Ishikawa (cell line): Measurements from ENCODE around the gene ASAP2.

Experiments
- CEBPB ChIP-seq: IDR thresholded peaks from 2 replicates; pipeline ENCODE4 v1.6.1; 2012
- CREB1 ChIP-seq: IDR thresholded peaks from 2 replicates; pipeline ENCODE4 v1.6.1; 2012; ENCODE audit warnings: low read depth
- EGR1 ChIP-seq: IDR thresholded peaks from 2 replicates; pipeline ENCODE4 v1.6.1; 2012
- EP300 ChIP-seq: IDR thresholded peaks from 2 replicates; pipeline ENCODE4 v1.6.1; 2012; ENCODE audit warnings: borderline replicate concordance
- FOXM1 ChIP-seq: IDR thresholded peaks from 2 replicates; pipeline ENCODE4 v1.6.1; 2012; ENCODE audit warnings: low read depth, borderline replicate concordance
- NFIC ChIP-seq: IDR thresholded peaks from 2 replicates; pipeline ENCODE4 v1.6.1; 2012
- RAD21 ChIP-seq: IDR thresholded peaks from 2 replicates; pipeline ENCODE4 v1.6.1; 2012; ENCODE audit warnings: low read depth
- TAF1 ChIP-seq: IDR thresholded peaks from 2 replicates; pipeline ENCODE4 v1.6.1; 2012; ENCODE audit warnings: low read depth, mild to moderate bottlenecking
- TCF12 ChIP-seq: IDR thresholded peaks from 2 replicates; pipeline ENCODE4 v1.6.1; 2012; ENCODE audit warnings: low read depth
- TEAD4 ChIP-seq: IDR thresholded peaks from 2 replicates; pipeline ENCODE4 v1.6.1; 2012
- YY1 ChIP-seq: IDR thresholded peaks from 2 replicates; pipeline ENCODE4 v1.6.1; 2012; ENCODE audit warnings: low read depth
- ZBTB7A ChIP-seq: IDR thresholded peaks from 2 replicates; pipeline ENCODE4 v1.6.1; 2012; ENCODE audit warnings: low read depth
- TF ChIP-seq, protein P1 (sequence below): IDR thresholded peaks from 2 replicates; pipeline ENCODE4 v1.6.1; 2012
- TF ChIP-seq, protein P2 (sequence below): IDR thresholded peaks from 2 replicates; pipeline ENCODE4 v1.6.1; 2012
- TF ChIP-seq, protein P3 (sequence below): IDR thresholded peaks from 2 replicates; pipeline ENCODE4 v1.6.1; 2012; ENCODE audit warnings: low read depth, mild to moderate bottlenecking

ASAP2 gene

DNA sequence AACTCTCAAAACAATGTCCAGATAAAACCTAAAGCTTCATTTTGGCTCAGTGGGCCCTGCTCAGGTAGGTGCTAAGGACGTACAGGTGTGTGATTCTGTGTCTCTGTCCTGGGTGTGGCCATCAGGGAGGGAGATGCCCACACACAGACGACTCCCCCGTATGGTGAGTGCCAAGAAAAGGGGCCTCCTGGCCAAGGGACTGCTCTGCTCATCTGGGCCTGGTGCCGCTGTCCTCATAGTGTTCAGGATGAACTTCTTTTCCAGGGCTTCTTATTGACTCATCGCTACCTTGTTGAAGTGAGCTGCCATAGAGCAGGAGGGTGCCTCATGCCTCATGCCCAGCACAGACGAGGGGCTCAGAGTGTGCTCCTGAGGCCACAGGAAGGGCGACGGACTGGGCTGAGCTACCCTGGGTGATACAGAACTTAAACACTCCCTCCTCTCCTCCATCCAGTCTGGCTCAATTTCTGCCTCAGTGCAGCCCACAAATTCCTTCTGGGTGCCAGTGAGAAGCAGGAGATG, 158.9 kb downstream of the ASAP2 start:
- TF ChIP-seq FOXM1 (no peak), RAD21 (no peak)

DNA sequence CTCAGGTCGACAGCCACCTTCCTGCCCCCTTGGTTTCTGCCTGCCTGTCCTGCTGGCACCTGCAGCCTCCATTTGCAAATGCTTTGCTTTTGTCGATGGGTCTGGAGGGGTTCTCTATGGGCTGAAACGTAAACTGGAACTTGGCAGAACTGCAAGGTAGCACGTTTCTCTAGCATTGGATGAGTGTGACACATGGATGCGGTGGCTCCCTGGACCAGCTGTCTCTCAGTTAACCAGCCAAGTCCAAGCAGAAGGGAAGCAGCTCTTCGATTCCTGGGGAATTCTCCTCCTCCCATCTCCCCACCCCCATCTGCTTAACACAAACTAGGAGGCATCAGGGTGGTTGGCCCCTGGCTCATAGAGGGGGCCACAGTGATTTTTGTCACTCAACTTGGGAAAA, 159.4 kb downstream of the ASAP2 start:
- TF ChIP-seq EGR1 (no peak), ZBTB7A (no peak), TEAD4 (no peak), CREB1 (no peak)

DNA sequence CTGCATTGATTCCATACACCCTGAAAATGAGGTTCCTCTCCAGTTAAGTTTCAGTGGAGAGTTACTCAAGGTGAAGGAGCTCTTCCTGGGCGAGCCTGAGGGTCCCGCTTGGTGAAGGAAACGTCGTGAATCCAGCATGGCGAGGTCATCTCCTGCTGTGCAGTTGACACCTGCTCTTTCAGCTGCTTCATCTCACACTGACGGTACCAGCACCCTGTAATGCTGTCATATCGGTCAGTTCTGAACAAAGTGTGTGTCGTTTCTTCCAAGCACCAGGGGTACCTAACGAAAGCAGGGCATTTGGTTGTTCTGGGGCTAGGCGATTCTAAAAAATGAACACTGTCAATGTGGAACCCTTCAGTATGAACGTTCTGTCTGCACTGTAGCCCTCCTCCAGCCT, 164.1 kb downstream of the ASAP2 start:
- TF ChIP-seq RAD21 (no peak), CEBPB (no peak), YY1 (no peak), EGR1 (no peak), TAF1 (no peak), ZBTB7A (no peak), NFIC (no peak), CREB1 (no peak), TEAD4 (no peak), TCF12 (no peak), FOXM1 (no peak), EP300 (no peak)
- TF ChIP-seq, protein P1, sequence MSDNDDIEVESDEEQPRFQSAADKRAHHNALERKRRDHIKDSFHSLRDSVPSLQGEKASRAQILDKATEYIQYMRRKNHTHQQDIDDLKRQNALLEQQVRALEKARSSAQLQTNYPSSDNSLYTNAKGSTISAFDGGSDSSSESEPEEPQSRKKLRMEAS: no peak
- TF ChIP-seq, protein P2, sequence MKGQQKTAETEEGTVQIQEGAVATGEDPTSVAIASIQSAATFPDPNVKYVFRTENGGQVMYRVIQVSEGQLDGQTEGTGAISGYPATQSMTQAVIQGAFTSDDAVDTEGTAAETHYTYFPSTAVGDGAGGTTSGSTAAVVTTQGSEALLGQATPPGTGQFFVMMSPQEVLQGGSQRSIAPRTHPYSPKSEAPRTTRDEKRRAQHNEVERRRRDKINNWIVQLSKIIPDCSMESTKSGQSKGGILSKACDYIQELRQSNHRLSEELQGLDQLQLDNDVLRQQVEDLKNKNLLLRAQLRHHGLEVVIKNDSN: no peak
- TF ChIP-seq, protein P3, sequence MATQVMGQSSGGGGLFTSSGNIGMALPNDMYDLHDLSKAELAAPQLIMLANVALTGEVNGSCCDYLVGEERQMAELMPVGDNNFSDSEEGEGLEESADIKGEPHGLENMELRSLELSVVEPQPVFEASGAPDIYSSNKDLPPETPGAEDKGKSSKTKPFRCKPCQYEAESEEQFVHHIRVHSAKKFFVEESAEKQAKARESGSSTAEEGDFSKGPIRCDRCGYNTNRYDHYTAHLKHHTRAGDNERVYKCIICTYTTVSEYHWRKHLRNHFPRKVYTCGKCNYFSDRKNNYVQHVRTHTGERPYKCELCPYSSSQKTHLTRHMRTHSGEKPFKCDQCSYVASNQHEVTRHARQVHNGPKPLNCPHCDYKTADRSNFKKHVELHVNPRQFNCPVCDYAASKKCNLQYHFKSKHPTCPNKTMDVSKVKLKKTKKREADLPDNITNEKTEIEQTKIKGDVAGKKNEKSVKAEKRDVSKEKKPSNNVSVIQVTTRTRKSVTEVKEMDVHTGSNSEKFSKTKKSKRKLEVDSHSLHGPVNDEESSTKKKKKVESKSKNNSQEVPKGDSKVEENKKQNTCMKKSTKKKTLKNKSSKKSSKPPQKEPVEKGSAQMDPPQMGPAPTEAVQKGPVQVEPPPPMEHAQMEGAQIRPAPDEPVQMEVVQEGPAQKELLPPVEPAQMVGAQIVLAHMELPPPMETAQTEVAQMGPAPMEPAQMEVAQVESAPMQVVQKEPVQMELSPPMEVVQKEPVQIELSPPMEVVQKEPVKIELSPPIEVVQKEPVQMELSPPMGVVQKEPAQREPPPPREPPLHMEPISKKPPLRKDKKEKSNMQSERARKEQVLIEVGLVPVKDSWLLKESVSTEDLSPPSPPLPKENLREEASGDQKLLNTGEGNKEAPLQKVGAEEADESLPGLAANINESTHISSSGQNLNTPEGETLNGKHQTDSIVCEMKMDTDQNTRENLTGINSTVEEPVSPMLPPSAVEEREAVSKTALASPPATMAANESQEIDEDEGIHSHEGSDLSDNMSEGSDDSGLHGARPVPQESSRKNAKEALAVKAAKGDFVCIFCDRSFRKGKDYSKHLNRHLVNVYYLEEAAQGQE: no peak

DNA sequence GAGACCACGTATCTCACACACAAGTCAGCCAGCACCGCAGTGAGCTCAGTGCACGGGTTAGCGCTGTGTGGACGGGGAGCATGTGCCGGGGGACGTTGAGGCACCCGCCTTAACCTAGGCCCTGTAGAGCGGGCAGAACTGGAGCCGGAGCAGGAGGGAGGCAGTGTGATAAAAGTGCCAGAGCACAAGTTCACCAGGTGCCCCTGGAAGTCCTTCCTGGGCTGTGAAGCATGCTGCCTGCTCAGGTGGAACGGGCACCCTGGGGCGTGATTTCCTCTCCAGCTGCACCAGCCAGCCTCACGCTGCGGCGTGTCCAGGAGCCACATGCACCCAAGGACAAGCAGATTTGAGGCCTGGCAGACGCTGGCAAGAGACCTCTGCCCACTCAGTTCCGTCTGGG, 166.4 kb downstream of the ASAP2 start:
- TF ChIP-seq, protein P3: no peak
- TF ChIP-seq TCF12 (peak; percentile 98), CREB1 (no peak), ZBTB7A (no peak), CEBPB (peak; percentile 22; the same call in 1 of the 2 replicates), YY1 (no peak), RAD21 (peak; percentile 45), NFIC (peak; percentile 85), TAF1 (no peak; the same call in 1 of the 2 replicates), EP300 (peak; percentile 87), EGR1 (no peak), FOXM1 (0 out of 2 replicates have a peak, but pooled peaks have one; percentile 47), TEAD4 (peak; percentile 83)
- TF ChIP-seq, protein P1: peak; percentile 100
- TF ChIP-seq, protein P2: 0 out of 2 replicates have a peak, but pooled peaks have one; percentile 44

DNA sequence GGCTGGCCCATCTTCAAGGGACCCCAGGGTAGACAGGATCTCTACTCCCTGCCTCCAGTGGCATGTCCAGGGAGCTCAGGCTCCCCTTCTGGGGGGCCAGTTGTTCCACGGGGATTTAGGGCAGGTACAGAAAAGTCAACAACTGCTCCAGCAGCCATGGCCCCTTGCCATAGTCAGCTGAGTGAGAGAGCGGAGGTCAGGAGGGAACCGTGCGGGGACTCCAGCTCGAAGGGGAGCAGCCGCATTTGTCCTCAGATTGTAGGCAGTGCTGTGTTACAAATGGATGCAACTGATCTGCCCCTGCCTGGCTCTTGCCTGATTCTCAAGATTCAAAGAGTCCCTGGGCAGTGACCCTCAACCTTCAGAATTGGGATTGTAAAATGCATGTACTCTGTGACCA, 166.9 kb downstream of the ASAP2 start:
- TF ChIP-seq NFIC (0 out of 2 replicates have a peak, but pooled peaks have one; percentile 0), RAD21 (no peak)

DNA sequence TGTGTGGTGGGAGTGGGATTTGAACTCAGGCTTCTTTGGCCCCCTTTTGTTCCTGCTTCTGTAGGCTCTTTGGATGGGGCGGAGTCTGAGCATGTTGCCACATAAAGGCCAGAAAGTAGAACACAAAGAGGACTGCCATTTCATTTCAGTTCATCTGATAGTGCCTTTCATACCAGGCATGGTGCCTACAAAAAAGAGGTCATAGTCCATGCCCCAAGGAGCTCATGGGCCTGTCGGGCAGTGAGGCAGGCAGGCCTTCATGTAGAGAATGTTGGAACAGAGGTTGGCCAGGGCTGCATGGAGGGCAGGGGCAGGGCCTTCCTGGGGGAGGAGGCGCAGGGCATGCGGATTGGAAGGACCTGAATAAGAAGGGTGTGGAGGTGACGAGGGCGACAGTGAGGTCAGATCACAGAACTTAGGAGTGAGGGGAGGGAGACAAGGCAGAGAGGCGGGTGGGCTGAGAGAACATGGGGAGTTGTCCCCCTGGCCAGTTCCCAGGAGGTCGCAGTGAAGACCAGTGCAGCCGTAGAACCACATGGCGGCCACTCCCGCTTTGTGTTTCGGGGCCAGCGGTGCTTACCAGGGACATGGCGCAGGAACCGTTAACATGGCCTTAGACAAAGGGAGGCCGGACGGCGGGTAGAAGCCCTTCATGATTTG, 167.6 kb downstream of the ASAP2 start:
- no peak for TF ChIP-seq ZBTB7A
- no peak for TF ChIP-seq RAD21
- TF ChIP-seq, protein P1: no peak
- TF ChIP-seq CEBPB: no peak
- TF ChIP-seq FOXM1: no peak
- no peak for TF ChIP-seq TEAD4
- TF ChIP-seq EP300: no peak
- no peak for TF ChIP-seq NFIC
- no peak for TF ChIP-seq CREB1
- no peak for TF ChIP-seq TAF1
- TF ChIP-seq YY1: no peak
- TF ChIP-seq EGR1: no peak
- TF ChIP-seq, protein P3: no peak
- TF ChIP-seq, protein P2: no peak
